Hepatocyte (in vitro differentiated cells): ENCODE results near the gene ITPR1. TPM values are rescaled to one million over a fixed set of nuclear protein-coding genes. Genes with fewer than 3 reads are reported as not detected.

Experiments
- DNase-seq: peaks from one replicate; pipeline ENCODE4 v3.0.0-alpha.2; 2016; ENCODE audit warnings: low spot score
- H2AFZ ChIP-seq: fragments of 200-600 bp; sonication (generic); 2 replicates; pipeline ENCODE4 v1.6.0; 2016; ENCODE audit warnings: antibody characterized with exemption, mild to moderate bottlenecking
- H3K27ac ChIP-seq: fragments of 200-600 bp; sonication (generic); 2 replicates; pipeline ENCODE4 v1.5.1; 2016; ENCODE audit warnings: mild to moderate bottlenecking
- H3K27me3 ChIP-seq: fragments of 200-600 bp; sonication (generic); 2 replicates; pipeline ENCODE4 v1.6.1; 2016
- H3K36me3 ChIP-seq: fragments of 200-600 bp; sonication (generic); replicated peaks from 2 replicates; pipeline ENCODE4 v1.5.1; 2016; ENCODE audit warnings: low read depth; ENCODE audit not compliant: insufficient read depth
- H3K4me1 ChIP-seq: fragments of 200-600 bp; sonication (generic); 2 replicates; pipeline ENCODE4 v1.5.1; 2016; ENCODE audit warnings: mild to moderate bottlenecking, moderate library complexity; ENCODE audit not compliant: insufficient read depth
- H3K4me2 ChIP-seq: fragments of 200-600 bp; sonication (generic); 2 replicates; pipeline ENCODE4 v1.6.0; 2016
- H3K4me3 ChIP-seq: fragments of 200-600 bp; sonication (generic); 2 replicates; pipeline ENCODE4 v1.5.1; 2016; ENCODE audit warnings: mild to moderate bottlenecking
- H3K79me2 ChIP-seq: fragments of 200-600 bp; sonication (generic); 2 replicates; pipeline ENCODE4 v1.6.0; 2017; ENCODE audit warnings: mild to moderate bottlenecking
- H3K9me2 ChIP-seq: fragments of 200-600 bp; sonication (generic); replicated peaks from 2 replicates; pipeline ENCODE4 v1.6.0; 2017; ENCODE audit warnings: mild to moderate bottlenecking; ENCODE audit not compliant: insufficient read depth
- H3K9me3 ChIP-seq: fragments of 200-600 bp; sonication (generic); 2 replicates; pipeline ENCODE4 v1.5.1; 2016; ENCODE audit warnings: low read depth, mild to moderate bottlenecking
- H4K20me1 ChIP-seq: fragments of 200-600 bp; sonication (generic); 2 replicates; pipeline ENCODE4 v1.6.0; 2016; ENCODE audit warnings: mild to moderate bottlenecking; ENCODE audit not compliant: insufficient read depth, poor library complexity, severe bottlenecking
- EZH2 ChIP-seq: fragments of 200-600 bp; sonication (generic); IDR thresholded peaks from 2 replicates; pipeline ENCODE4 v1.6.1; 2016; ENCODE audit warnings: antibody characterized with exemption, mild to moderate bottlenecking, borderline replicate concordance
- EZH2phosphoT487 ChIP-seq: fragments of 200-600 bp; sonication (generic); IDR thresholded peaks from one replicate; pipeline ENCODE4 v1.6.1; 2018; ENCODE audit warnings: antibody characterized with exemption, mild to moderate bottlenecking, low read depth, moderate library complexity; ENCODE audit not compliant: unreplicated experiment, severe bottlenecking
- WGBS: methylation state at CpG from one replicate; pipeline ENCODE4 v1.1.6; 2016; ENCODE audit warnings: low lambda C conversion rate; ENCODE audit errors: missing lambda C conversion rate; 5-methylcytosine and 5-hydroxymethylcytosine counted together
- polyA plus RNA-seq: library from polyadenylated mRNA; unstranded; fragments of >200 nt; fragmentation: Nextera tagmentation; extraction: Ambion mirVana; gene quantifications from 2 replicates; pipeline ENCODE4 v1.2.1, GENCODE V29; 2016
- total RNA-seq: library from RNA; depleted of rRNA; stranded (reverse); fragments of >200 nt; gene quantifications from 2 replicates; pipeline ENCODE4 v1.2.3, GENCODE V29; 2014
- TF ChIP-seq, protein P1 (sequence below): fragments of 200-600 bp; sonication (generic); IDR thresholded peaks from 2 replicates; pipeline ENCODE4 v1.5.1; 2016; ENCODE audit warnings: antibody characterized with exemption, mild to moderate bottlenecking; ENCODE audit not compliant: poor library complexity

ITPR1 gene
- total and polyA plus RNA-seq, 2 experiments from 2014 or later = 46.8 to 90.8 TPM

DNA sequence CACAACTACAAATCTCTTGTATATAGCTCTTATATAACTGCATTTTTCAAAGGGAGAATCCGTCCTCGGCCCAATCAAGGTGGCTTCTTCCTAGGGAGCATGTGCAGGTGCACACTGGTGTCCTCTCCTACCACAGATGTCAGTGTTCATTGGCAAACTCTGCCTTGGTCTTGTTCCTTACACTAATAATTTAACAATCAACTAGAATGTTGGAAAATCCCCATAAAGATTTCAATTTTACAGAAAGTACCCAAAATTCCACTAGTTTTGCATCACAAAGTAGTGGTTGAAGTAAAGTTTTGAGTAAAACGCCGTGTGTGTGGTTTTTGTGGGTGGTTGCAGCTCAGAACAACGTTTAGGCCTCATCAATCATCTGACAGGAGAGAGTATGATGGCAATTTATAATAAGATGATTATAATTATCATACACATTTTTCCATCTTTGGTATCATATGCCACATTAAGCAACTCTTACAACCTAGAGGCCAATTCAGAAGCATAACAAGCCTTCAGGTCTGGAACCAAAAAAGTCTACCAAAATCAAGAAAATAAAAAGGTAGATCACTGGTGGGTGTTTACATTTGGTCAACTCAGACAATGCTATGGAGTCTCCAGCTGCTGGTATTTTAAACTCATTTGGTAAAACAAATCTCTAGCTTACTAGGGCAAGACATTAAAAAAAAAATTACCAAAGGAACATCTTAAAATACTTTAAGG is 357.2 kb downstream of the ITPR1 start:
- no peaks in the 10 kb centered on the region for H3K79me2 ChIP-seq
- no peaks in the 10 kb centered on the region for H3K36me3 ChIP-seq
- WGBS = 89% methylated on average over 5 of the region's 5 CpGs
- TF ChIP-seq EZH2phosphoT487 = no peak
- no peak for TF ChIP-seq EZH2
- TF ChIP-seq, protein P1, sequence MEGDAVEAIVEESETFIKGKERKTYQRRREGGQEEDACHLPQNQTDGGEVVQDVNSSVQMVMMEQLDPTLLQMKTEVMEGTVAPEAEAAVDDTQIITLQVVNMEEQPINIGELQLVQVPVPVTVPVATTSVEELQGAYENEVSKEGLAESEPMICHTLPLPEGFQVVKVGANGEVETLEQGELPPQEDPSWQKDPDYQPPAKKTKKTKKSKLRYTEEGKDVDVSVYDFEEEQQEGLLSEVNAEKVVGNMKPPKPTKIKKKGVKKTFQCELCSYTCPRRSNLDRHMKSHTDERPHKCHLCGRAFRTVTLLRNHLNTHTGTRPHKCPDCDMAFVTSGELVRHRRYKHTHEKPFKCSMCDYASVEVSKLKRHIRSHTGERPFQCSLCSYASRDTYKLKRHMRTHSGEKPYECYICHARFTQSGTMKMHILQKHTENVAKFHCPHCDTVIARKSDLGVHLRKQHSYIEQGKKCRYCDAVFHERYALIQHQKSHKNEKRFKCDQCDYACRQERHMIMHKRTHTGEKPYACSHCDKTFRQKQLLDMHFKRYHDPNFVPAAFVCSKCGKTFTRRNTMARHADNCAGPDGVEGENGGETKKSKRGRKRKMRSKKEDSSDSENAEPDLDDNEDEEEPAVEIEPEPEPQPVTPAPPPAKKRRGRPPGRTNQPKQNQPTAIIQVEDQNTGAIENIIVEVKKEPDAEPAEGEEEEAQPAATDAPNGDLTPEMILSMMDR = no peak
- H4K20me1 ChIP-seq = no peaks in the 10 kb centered on the region
- no peak for DNase-seq
- no peaks in the 10 kb centered on the region for H3K27me3 ChIP-seq
- peaks cover 5% of the 10 kb centered on the region for H3K4me1 ChIP-seq
- H3K27ac ChIP-seq = no peak overlapping the region
- no peaks in the 10 kb centered on the region for H3K9me2 ChIP-seq
- no peak overlapping the region for H2AFZ ChIP-seq
- no peaks in the 10 kb centered on the region for H3K9me3 ChIP-seq
- no peak overlapping the region for H3K4me3 ChIP-seq
- no peak overlapping the region for H3K4me2 ChIP-seq

DNA sequence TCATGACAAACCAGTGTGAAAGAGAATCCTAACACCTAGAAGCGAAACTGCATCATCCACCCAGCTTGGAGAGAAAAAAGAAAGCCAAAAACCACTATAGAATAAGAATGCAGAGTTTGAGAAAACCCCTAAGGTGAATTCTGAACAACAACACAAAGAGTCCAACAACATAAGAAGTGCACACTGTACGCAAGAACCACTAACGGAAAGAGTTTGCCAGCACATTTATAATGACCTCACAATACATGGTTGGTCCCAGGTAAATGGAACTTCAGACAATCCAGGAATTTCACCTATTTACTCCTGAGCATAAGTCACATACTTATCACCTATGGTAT is 357.7 kb downstream of the ITPR1 start:
- Histone ChIP-seq H3K36me3 (no peaks in the 10 kb centered on the region), H3K27ac (no peak overlapping the region), H3K4me2 (no peak overlapping the region), H4K20me1 (no peaks in the 10 kb centered on the region), H3K27me3 (no peaks in the 10 kb centered on the region), H3K4me1 (peaks cover 5% of the 10 kb centered on the region), H3K79me2 (no peaks in the 10 kb centered on the region), H2AFZ (no peak overlapping the region), H3K9me2 (no peaks in the 10 kb centered on the region), H3K9me3 (no peaks in the 10 kb centered on the region), H3K4me3 (no peak overlapping the region)
- DNase-seq = no peak
- TF ChIP-seq EZH2phosphoT487 (no peak), EZH2 (no peak)
- TF ChIP-seq, protein P1 = no peak
- 88% methylated on average over 3 of the region's 3 CpGs for WGBS

DNA sequence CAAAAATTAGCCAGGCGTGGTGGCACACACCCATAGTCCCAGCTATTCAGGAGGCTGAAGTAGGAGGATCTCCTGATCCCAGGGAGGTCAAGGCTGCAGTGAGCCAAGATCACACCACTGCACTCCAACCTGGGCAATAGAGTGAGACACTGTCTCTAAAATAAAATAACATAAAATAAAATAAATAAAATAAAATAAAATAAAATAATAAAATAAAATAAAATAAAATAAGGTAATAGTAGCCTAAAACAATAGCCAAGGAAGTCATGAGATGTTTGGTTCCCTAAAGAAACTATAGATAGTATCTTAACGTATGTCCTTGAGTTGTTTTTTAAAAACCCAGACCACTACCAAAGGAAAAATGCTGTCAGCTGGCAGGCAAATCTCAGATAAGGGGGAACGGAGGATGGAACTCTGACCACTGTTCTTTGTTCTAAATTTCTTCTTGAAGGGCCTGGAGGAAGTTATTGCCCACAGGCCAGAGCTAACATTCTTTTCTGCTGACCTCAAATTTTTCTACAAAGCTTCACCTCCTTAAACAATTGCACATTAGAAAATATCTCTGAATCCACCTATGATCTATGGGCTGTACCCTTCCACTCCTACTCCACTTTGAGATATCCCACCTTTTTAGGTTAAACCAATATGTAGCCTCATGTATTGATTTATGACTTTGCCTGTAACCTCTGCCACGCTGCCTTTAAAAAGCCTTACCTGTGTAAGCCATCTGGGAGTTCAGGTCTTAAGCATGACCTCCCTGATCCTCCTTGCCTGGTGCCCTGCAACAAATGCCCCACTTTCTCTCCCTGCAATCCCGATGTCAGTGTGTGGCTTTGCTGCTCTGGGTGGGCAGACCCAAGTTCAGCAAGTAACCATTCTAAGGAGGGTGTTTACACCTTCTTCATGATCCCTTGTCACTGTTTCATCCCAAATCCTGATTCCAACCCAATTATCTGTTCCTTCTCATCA is 359.9 kb downstream of the ITPR1 start:
- DNase-seq = no peak
- Histone ChIP-seq H3K4me3 (no peak overlapping the region), H3K79me2 (no peaks in the 10 kb centered on the region), H3K4me2 (no peak overlapping the region), H3K27me3 (no peaks in the 10 kb centered on the region), H3K9me3 (no peaks in the 10 kb centered on the region), H3K27ac (no peak overlapping the region), H3K4me1 (peaks cover 5% of the 10 kb centered on the region), H3K36me3 (no peaks in the 10 kb centered on the region), H4K20me1 (no peaks in the 10 kb centered on the region), H3K9me2 (no peaks in the 10 kb centered on the region), H2AFZ (no peak overlapping the region)
- 57% methylated on average over 5 of the region's 5 CpGs for WGBS
- TF ChIP-seq EZH2phosphoT487 (no peak), EZH2 (no peak)
- TF ChIP-seq, protein P1 = no peak
